HEK293T (cell line): ENCODE results near the gene AVPR1B.

Source experiments
- CTCF ChIA-PET: fragments of 350-600 bp; formaldehyde crosslinking; extraction: SDS; loops from one replicate; lab custom pipeline; 2021; ENCODE audit warnings: antibody characterized with exemption, inconsistent platforms; lab: Yijun Ruan, JAX
- POLR2A ChIA-PET: fragments of 350-600 bp; formaldehyde crosslinking; extraction: SDS; loops from one replicate; lab custom pipeline; 2020; ENCODE audit warnings: antibody characterized with exemption, inconsistent platforms; lab: Yijun Ruan, JAX
- DNase-seq: peaks from one replicate; pipeline ENCODE4 v3.0.0; 2012; ENCODE audit warnings: mixed read lengths; ENCODE audit errors: extremely low spot score
- ARNT ChIP-seq: fragments of 450-650 bp; IDR thresholded peaks from 2 replicates; pipeline ENCODE4 v1.6.1; 2017; ENCODE audit warnings: mild to moderate bottlenecking
- BHLHE40 ChIP-seq: fragments of 450-650 bp; IDR thresholded peaks from 2 replicates; pipeline ENCODE4 v1.6.1; 2016; ENCODE audit warnings: mild to moderate bottlenecking, moderate library complexity, borderline replicate concordance
- CTBP1 ChIP-seq: fragments of 450-650 bp; IDR thresholded peaks from 2 replicates; pipeline ENCODE4 v1.6.1; 2016; ENCODE audit warnings: borderline replicate concordance
- ELF4 ChIP-seq: fragments of 450-650 bp; IDR thresholded peaks from 2 replicates; pipeline ENCODE4 v1.6.1; 2017; ENCODE audit warnings: antibody characterized with exemption
- FOXA1 ChIP-seq: fragments of 450-650 bp; IDR thresholded peaks from 2 replicates; pipeline ENCODE4 v1.6.1; 2016; ENCODE audit warnings: mild to moderate bottlenecking
- FOXK2 ChIP-seq: fragments of 450-650 bp; IDR thresholded peaks from 2 replicates; pipeline ENCODE4 v1.6.1; 2016; ENCODE audit warnings: mild to moderate bottlenecking
- FOXM1 ChIP-seq: fragments of 450-650 bp; IDR thresholded peaks from 2 replicates; pipeline ENCODE4 v1.6.1; 2017; ENCODE audit warnings: mild to moderate bottlenecking, borderline replicate concordance
- HDGF ChIP-seq: fragments of 450-650 bp; IDR thresholded peaks from 2 replicates; pipeline ENCODE4 v1.6.1; 2017; ENCODE audit warnings: antibody characterized with exemption, borderline replicate concordance
- L3MBTL2 ChIP-seq: fragments of 450-650 bp; conservative IDR thresholded peaks from 2 replicates; pipeline ENCODE4 v1.6.1; 2016; ENCODE audit warnings: mild to moderate bottlenecking
- LEF1 ChIP-seq: fragments of 450-650 bp; IDR thresholded peaks from 2 replicates; pipeline ENCODE4 v1.6.1; 2017; ENCODE audit warnings: mild to moderate bottlenecking, borderline replicate concordance
- NFRKB ChIP-seq: fragments of 450-650 bp; IDR thresholded peaks from 2 replicates; pipeline ENCODE4 v1.6.1; 2016; ENCODE audit warnings: mild to moderate bottlenecking, moderate library complexity
- PKNOX1 ChIP-seq: fragments of 450-650 bp; IDR thresholded peaks from 2 replicates; pipeline ENCODE4 v1.6.1; 2016
- SP1 ChIP-seq: fragments of 450-650 bp; IDR thresholded peaks from 2 replicates; pipeline ENCODE4 v1.6.1; 2017
- SUZ12 ChIP-seq: fragments of 450-650 bp; IDR thresholded peaks from 2 replicates; pipeline ENCODE4 v1.6.1; 2016; ENCODE audit warnings: mild to moderate bottlenecking
- TARDBP ChIP-seq: fragments of 450-650 bp; IDR thresholded peaks from 2 replicates; pipeline ENCODE4 v1.6.1; 2016
- ZNF384 ChIP-seq: fragments of 450-650 bp; IDR thresholded peaks from 2 replicates; pipeline ENCODE4 v1.6.1; 2016

AVPR1B gene

GRCh38 chr1:206122686-206123085 is 5.5 kb upstream of the AVPR1B start:
- no peak for DNase-seq
- ChIA-PET CTCF (no interaction called here), POLR2A (no interaction called here)
- no peak for TF ChIP-seq FOXK2
- TF ChIP-seq SP1, result no peak
- TF ChIP-seq NFRKB, result no peak
- no peak for TF ChIP-seq CTBP1
- no peak for TF ChIP-seq HDGF
- TF ChIP-seq ZNF384, result no peak
- TF ChIP-seq LEF1, result no peak
- TF ChIP-seq FOXM1, result no peak
- TF ChIP-seq L3MBTL2, result no peak
- TF ChIP-seq ARNT, result no peak
- TF ChIP-seq FOXA1, result no peak
- no peak for TF ChIP-seq BHLHE40
- TF ChIP-seq PKNOX1, result no peak
- TF ChIP-seq ELF4, result no peak

GRCh38 chr1:206121269-206121668 is 4.1 kb upstream of the AVPR1B start:
- no peak for TF ChIP-seq FOXA1
- TF ChIP-seq LEF1, result no peak
- no peak for TF ChIP-seq TARDBP
- no peak for TF ChIP-seq SP1
- no peak for TF ChIP-seq PKNOX1
- TF ChIP-seq FOXK2, result no peak
- TF ChIP-seq SUZ12, result no peak
- TF ChIP-seq NFRKB, result no peak
- TF ChIP-seq ARNT, result no peak
- TF ChIP-seq FOXM1, result no peak
- no peak for DNase-seq
- ChIA-PET POLR2A (no interaction called here), CTCF (no interaction called here)

GRCh38 chr1:206120406-206120805 is 3.2 kb upstream of the AVPR1B start:
- ChIA-PET POLR2A (no interaction called here), CTCF (no interaction called here)
- DNase-seq, result no peak
- no peak for TF ChIP-seq L3MBTL2
- no peak for TF ChIP-seq LEF1
- no peak for TF ChIP-seq FOXK2
- no peak for TF ChIP-seq ARNT
- TF ChIP-seq PKNOX1, result no peak
- TF ChIP-seq NFRKB, result no peak
- TF ChIP-seq SUZ12, result no peak
- no peak for TF ChIP-seq HDGF
- TF ChIP-seq CTBP1, result no peak
- TF ChIP-seq TARDBP, result no peak
- no peak for TF ChIP-seq ELF4
- TF ChIP-seq BHLHE40, result no peak
- TF ChIP-seq ZNF384, result no peak

- DNase-seq, result no peak
- CTCF ChIA-PET, result no interaction called here
- TF ChIP-seq TARDBP (no peak), SP1 (no peak), SUZ12 (no peak), CTBP1 (no peak), NFRKB (no peak), L3MBTL2 (no peak), ELF4 (no peak), FOXM1 (no peak), ZNF384 (no peak), LEF1 (no peak), ARNT (no peak), FOXA1 (no peak), HDGF (no peak), PKNOX1 (no peak), FOXK2 (no peak), BHLHE40 (no peak)
- POLR2A ChIA-PET, result no interaction called here
Measured at GRCh38 chr1:206116873-206117150, 376 bp downstream of the AVPR1B start.

GRCh38 chr1:206116191-206116872 is 856 bp downstream of the AVPR1B start:
- POLR2A ChIA-PET, result no interaction called here
- TF ChIP-seq LEF1 (no peak), ZNF384 (no peak), ELF4 (no peak), FOXK2 (no peak), L3MBTL2 (no peak), FOXM1 (no peak), SUZ12 (no peak), ARNT (no peak)
- CTCF ChIA-PET, result no interaction called here
- DNase-seq, result no peak

GRCh38 chr1:206115791-206116190 is 1.4 kb downstream of the AVPR1B start:
- ChIA-PET POLR2A (no interaction called here), CTCF (interaction anchor here (0.8 kb wide), 1 partner anchor 10 kb away, joined by 3 read pairs; no protein-coding TSS in a partner anchor)
- DNase-seq, result no peak
- no peak for TF ChIP-seq TARDBP
- TF ChIP-seq FOXA1, result no peak
- TF ChIP-seq FOXM1, result no peak
- TF ChIP-seq HDGF, result no peak
- no peak for TF ChIP-seq ZNF384
- no peak for TF ChIP-seq FOXK2
- TF ChIP-seq PKNOX1, result no peak
- no peak for TF ChIP-seq LEF1
- TF ChIP-seq SP1, result no peak
- no peak for TF ChIP-seq BHLHE40
- no peak for TF ChIP-seq CTBP1
- TF ChIP-seq ARNT, result no peak
